Endothelial cell (in vitro differentiated cells): ENCODE measurements around the gene NFIB. TPM values are rescaled to one million over a fixed set of nuclear protein-coding genes. Genes with fewer than 3 reads are reported as not detected.
A peak's percentile ranks its signal among the peaks of the same experiment; 100 is the strongest.

Source experiments
- DNase-seq: peaks from one replicate; pipeline ENCODE4 v3.0.0; 2021; ENCODE audit warnings: low spot score
- H3K27ac Mint-ChIP-seq: one replicate; pipeline ENCODE4 v1.8.0; 2021; ENCODE audit warnings: mixed read lengths, inconsistent platforms; ENCODE audit not compliant: unreplicated experiment
- H3K27me3 Mint-ChIP-seq: one replicate; pipeline ENCODE4 v1.8.0; 2021; ENCODE audit warnings: mild to moderate bottlenecking, moderate library complexity, mixed read lengths, inconsistent platforms; ENCODE audit not compliant: unreplicated experiment
- H3K36me3 Mint-ChIP-seq: one replicate; pipeline ENCODE4 v1.8.0; 2021; ENCODE audit warnings: mild to moderate bottlenecking, low read depth, mixed read lengths, inconsistent platforms; ENCODE audit not compliant: unreplicated experiment
- H3K4me1 Mint-ChIP-seq: one replicate; pipeline ENCODE4 v1.8.0; 2021; ENCODE audit warnings: mild to moderate bottlenecking, mixed read lengths, inconsistent platforms; ENCODE audit not compliant: unreplicated experiment
- H3K4me3 Mint-ChIP-seq: one replicate; pipeline ENCODE4 v1.8.0; 2021; ENCODE audit warnings: mild to moderate bottlenecking, mixed read lengths, inconsistent platforms; ENCODE audit not compliant: unreplicated experiment
- H3K9me3 Mint-ChIP-seq: one replicate; pipeline ENCODE4 v1.8.0; 2021; ENCODE audit warnings: mixed read lengths, inconsistent platforms; ENCODE audit not compliant: unreplicated experiment
- total RNA-seq: library from RNA; stranded (reverse); fragmentation: NEBNext Ultra II Directional; extraction: Animal tissue kit (Norgen Biotek cat#: 25700); gene quantifications from one replicate; pipeline ENCODE4 v1.2.1, GENCODE V29; 2021; ENCODE audit not compliant: unreplicated experiment
- TF ChIP-seq, protein P1 (sequence below): fragments of 200-600 bp; sonication (generic); IDR thresholded peaks from one replicate; pipeline ENCODE4 v1.5.0; 2021; ENCODE audit warnings: antibody characterized with exemption; ENCODE audit not compliant: unreplicated experiment

The NFIB gene
- total RNA-seq, 1 donor from 2014 or later, result 120 TPM

DNA sequence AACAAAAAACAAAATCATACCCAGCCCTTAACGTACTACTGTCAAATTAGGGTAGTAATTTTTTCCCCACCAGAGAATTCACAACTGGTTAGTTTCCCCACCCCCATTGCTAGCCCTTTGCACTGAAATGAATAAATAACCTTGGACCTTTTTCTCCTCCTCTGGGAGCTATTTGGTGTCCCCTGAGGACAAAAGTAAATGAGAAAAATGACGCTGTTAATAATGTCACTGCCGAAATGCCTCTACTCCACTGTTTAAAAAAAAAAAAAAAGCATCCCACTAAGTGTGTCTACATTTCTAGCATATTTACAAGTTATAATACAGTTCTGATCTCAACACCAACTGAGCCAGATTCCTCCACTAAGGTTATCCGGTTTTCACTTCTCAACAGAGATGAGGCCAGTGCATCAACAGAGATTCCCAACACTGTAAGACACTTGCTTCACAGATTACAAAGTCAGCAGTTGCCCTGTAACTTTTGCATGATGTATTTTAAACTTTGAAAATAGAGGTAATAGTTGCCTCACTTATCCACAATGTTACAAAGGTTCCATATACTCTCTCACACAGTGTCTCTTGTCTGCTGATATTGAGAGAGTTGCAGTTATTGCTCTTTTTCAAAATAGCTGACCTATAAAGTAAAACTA is 5.1 kb upstream of the NFIB start:
- H3K4me3 Mint-ChIP-seq, result peak overlapping the region; percentile 85
- H3K36me3 Mint-ChIP-seq, result peaks cover 19% of the 10 kb centered on the region
- no peaks in the 10 kb centered on the region for H3K9me3 Mint-ChIP-seq
- TF ChIP-seq, protein P1, sequence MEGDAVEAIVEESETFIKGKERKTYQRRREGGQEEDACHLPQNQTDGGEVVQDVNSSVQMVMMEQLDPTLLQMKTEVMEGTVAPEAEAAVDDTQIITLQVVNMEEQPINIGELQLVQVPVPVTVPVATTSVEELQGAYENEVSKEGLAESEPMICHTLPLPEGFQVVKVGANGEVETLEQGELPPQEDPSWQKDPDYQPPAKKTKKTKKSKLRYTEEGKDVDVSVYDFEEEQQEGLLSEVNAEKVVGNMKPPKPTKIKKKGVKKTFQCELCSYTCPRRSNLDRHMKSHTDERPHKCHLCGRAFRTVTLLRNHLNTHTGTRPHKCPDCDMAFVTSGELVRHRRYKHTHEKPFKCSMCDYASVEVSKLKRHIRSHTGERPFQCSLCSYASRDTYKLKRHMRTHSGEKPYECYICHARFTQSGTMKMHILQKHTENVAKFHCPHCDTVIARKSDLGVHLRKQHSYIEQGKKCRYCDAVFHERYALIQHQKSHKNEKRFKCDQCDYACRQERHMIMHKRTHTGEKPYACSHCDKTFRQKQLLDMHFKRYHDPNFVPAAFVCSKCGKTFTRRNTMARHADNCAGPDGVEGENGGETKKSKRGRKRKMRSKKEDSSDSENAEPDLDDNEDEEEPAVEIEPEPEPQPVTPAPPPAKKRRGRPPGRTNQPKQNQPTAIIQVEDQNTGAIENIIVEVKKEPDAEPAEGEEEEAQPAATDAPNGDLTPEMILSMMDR, result no peak
- H3K4me1 Mint-ChIP-seq, result peaks cover 62% of the 10 kb centered on the region
- peak overlapping the region; percentile 80 for H3K27ac Mint-ChIP-seq
- H3K27me3 Mint-ChIP-seq, result peaks cover 37% of the 10 kb centered on the region
- DNase-seq, result no peak

GRCh38 chr9:14318361-14318760 is 4.4 kb upstream of the NFIB start:
- peaks cover 22% of the 10 kb centered on the region for H3K36me3 Mint-ChIP-seq
- no peak for DNase-seq
- no peak overlapping the region for H3K27ac Mint-ChIP-seq
- TF ChIP-seq, protein P1, result no peak
- no peaks in the 10 kb centered on the region for H3K9me3 Mint-ChIP-seq
- H3K4me1 Mint-ChIP-seq, result peaks cover 61% of the 10 kb centered on the region
- peaks cover 40% of the 10 kb centered on the region for H3K27me3 Mint-ChIP-seq
- peak overlapping the region; percentile 98 for H3K4me3 Mint-ChIP-seq

- no peaks in the 10 kb centered on the region for H3K9me3 Mint-ChIP-seq
- TF ChIP-seq, protein P1, result no peak
- H3K36me3 Mint-ChIP-seq, result peaks cover 23% of the 10 kb centered on the region
- H3K4me1 Mint-ChIP-seq, result peaks cover 60% of the 10 kb centered on the region
- no peak for DNase-seq
- H3K27ac Mint-ChIP-seq, result peak overlapping the region; percentile 98
- peak overlapping the region; percentile 98 for H3K4me3 Mint-ChIP-seq
- H3K27me3 Mint-ChIP-seq, result peaks cover 38% of the 10 kb centered on the region
These were observed 3.9 kb upstream of the NFIB start for GRCh38 chr9:14317667-14318320.

DNA sequence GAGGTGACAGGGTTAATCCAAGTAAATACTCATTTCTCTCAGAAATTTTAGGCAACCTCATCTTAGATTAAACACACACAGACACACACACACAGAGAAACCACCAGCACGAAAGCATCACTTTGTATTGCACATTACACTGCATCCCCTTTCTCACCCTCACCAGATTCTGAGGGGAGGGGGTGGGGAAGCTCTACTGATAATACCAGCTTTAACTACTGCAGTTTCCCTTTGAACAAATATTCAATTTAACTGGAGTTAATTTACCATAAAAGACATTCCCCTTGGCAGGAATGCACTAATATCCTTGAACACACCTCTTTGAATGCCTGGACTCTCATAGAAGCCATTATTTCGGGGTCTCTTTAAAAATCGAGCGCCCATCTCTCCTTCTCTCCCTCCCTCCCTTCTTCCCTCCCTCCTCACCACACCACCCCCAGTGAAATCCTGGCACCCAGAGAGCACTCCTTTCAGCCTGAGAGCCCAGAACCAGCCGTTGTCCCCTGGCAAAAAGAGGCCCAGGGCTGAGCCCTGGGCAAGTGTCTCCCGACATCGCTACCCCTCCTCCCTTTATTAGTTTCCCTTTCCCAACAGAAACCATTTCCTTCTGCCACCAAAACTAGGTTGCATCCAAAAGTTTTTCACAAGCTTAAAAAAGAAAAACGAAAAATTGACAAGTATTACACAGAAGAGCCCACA is 2.8 kb upstream of the NFIB start:
- H3K4me1 Mint-ChIP-seq, result peaks cover 61% of the 10 kb centered on the region

More for the DNA sequence above, 2.8 kb upstream of the NFIB start:
- peak overlapping the region; percentile 98 for H3K4me3 Mint-ChIP-seq
- H3K36me3 Mint-ChIP-seq, result peaks cover 26% of the 10 kb centered on the region
- TF ChIP-seq, protein P1, result no peak
- H3K9me3 Mint-ChIP-seq, result no peaks in the 10 kb centered on the region
- H3K27ac Mint-ChIP-seq, result peak overlapping the region; percentile 98
- DNase-seq, result no peak
- peaks cover 43% of the 10 kb centered on the region for H3K27me3 Mint-ChIP-seq
